Measurements from ENCODE around the gene DYNLT2.

The DYNLT2 gene

GRCh38 chr6:169745405-169745804 is 6.0 kb downstream of the DYNLT2 start:
- no peak for TF ChIP-seq CTCF (IDR thresholded peaks at IDR 0.05; ENCODE audit: low read depth, low read length, missing control alignments)
- in situ Hi-C loops (cut with HindIII; ENCODE audit: low pct_ligation_motif_present, low sequenced_read_pairs), result no loop called here
- Histone ChIP-seq H3K27me3 (replicated peaks) (no peaks in the 10 kb centered on the region), H3K36me3 (replicated peaks) (no peaks in the 10 kb centered on the region), H3K4me3 (ENCODE audit: low read depth, low read length) (no peak overlapping the region), H3K27ac (no peak overlapping the region)
- no peak for DNase-seq

- in situ Hi-C loops (cut with HindIII; ENCODE audit: low pct_ligation_motif_present, low sequenced_read_pairs), result no loop called here
- peak; percentile 7 for DNase-seq
Measured at GRCh38 chr6:169741344-169741743, 10.0 kb downstream of the DYNLT2 start.

GRCh38 chr6:169738976-169739529 is 12.3 kb downstream of the DYNLT2 start:
- peaks cover 2% of the 10 kb centered on the region for H3K27me3 ChIP-seq (replicated peaks)
- TF ChIP-seq CTCF (IDR thresholded peaks at IDR 0.05; ENCODE audit: low read depth, low read length, missing control alignments), result no peak
- no peak overlapping the region for H3K27ac ChIP-seq
- no peaks in the 10 kb centered on the region for H3K36me3 ChIP-seq (replicated peaks)
- H3K4me3 ChIP-seq (ENCODE audit: low read depth, low read length), result no peak overlapping the region
- no peak for DNase-seq
- in situ Hi-C loops (cut with HindIII; ENCODE audit: low pct_ligation_motif_present, low sequenced_read_pairs), result no loop called here

More at GRCh38 chr6:169741344-169741743, 10.0 kb downstream of the DYNLT2 start:
- H3K27me3 ChIP-seq (replicated peaks), result no peaks in the 10 kb centered on the region
- TF ChIP-seq CTCF (IDR thresholded peaks at IDR 0.05; ENCODE audit: low read depth, low read length, missing control alignments), result no peak
- H3K4me3 ChIP-seq (ENCODE audit: low read depth, low read length), result no peak overlapping the region
- H3K27ac ChIP-seq, result no peak overlapping the region
- H3K36me3 ChIP-seq (replicated peaks), result no peaks in the 10 kb centered on the region

- Histone ChIP-seq H3K27ac (no peak overlapping the region), H3K36me3 (replicated peaks) (no peaks in the 10 kb centered on the region), H3K4me3 (ENCODE audit: low read depth, low read length) (no peak overlapping the region), H3K27me3 (replicated peaks) (peaks cover 2% of the 10 kb centered on the region)
- DNase-seq, result peak; percentile 6
- in situ Hi-C loops (cut with HindIII; ENCODE audit: low pct_ligation_motif_present, low sequenced_read_pairs), result no loop called here
- TF ChIP-seq CTCF (IDR thresholded peaks at IDR 0.05; ENCODE audit: low read depth, low read length, missing control alignments), result no peak
Measured at GRCh38 chr6:169738204-169738975, 13.0 kb downstream of the DYNLT2 start.

- no peak overlapping the region for H3K27ac ChIP-seq
- H3K27me3 ChIP-seq (replicated peaks), result no peaks in the 10 kb centered on the region
- no peaks in the 10 kb centered on the region for H3K36me3 ChIP-seq (replicated peaks)
- in situ Hi-C loops (cut with HindIII; ENCODE audit: low pct_ligation_motif_present, low sequenced_read_pairs), result no loop called here
- DNase-seq, result no peak
- no peak for TF ChIP-seq CTCF (IDR thresholded peaks at IDR 0.05; ENCODE audit: low read depth, low read length, missing control alignments)
- H3K4me3 ChIP-seq (ENCODE audit: low read depth, low read length), result no peak overlapping the region
Measured at GRCh38 chr6:169729961-169730360, 21.4 kb downstream of the DYNLT2 start.

All from brain microvascular endothelial cell (primary cell).